ENCODE measurements around the gene TEX51. TPM values are rescaled to one million over a fixed set of nuclear protein-coding genes. Genes with fewer than 3 reads are reported as not detected.

Gene TEX51
- total RNA-seq, 2 donors from 2014 or later: 1.3 TPM; not detected in 1

- DNase-seq (ENCODE audit: low spot score): no peak
- WGBS: 76% methylated on average over 1 of the region's 1 CpG
- Histone ChIP-seq H3K9me3 (no peaks in the 10 kb centered on the region), H3K27ac (no peak overlapping the region), H3K36me3 (no peaks in the 10 kb centered on the region), H3K4me3 (no peak overlapping the region), H3K27me3 (replicated peaks; ENCODE audit: insufficient read depth) (no peaks in the 10 kb centered on the region), H3K4me1 (replicated peaks) (no peaks in the 10 kb centered on the region)
- TF ChIP-seq POLR2A (IDR thresholded peaks at IDR 0.05) (no peak), CTCF (IDR thresholded peaks at IDR 0.05) (no peak), POLR2AphosphoS5 (IDR thresholded peaks at IDR 0.05) (no peak)
- intact Hi-C loops (cut with DNase I): no loop called here
Measured at GRCh38 chr2:126862730-126863129, 36.0 kb upstream of the TEX51 start.

- Histone ChIP-seq H3K9me3 (no peaks in the 10 kb centered on the region), H3K4me1 (replicated peaks) (no peaks in the 10 kb centered on the region), H3K4me3 (no peak overlapping the region), H3K27ac (no peak overlapping the region), H3K36me3 (no peaks in the 10 kb centered on the region), H3K27me3 (replicated peaks; ENCODE audit: insufficient read depth) (no peaks in the 10 kb centered on the region)
- 55% methylated on average over 5 of the region's 5 CpGs for WGBS
- DNase-seq (ENCODE audit: low spot score): no peak
- intact Hi-C loops (cut with DNase I): no loop called here
- TF ChIP-seq POLR2AphosphoS5 (IDR thresholded peaks at IDR 0.05) (no peak), CTCF (IDR thresholded peaks at IDR 0.05) (no peak)
Measured at GRCh38 chr2:126863336-126864015, 35.2 kb upstream of the TEX51 start.

- Histone ChIP-seq H3K4me1 (replicated peaks) (no peaks in the 10 kb centered on the region), H3K36me3 (no peaks in the 10 kb centered on the region), H3K4me3 (no peak overlapping the region), H3K9me3 (no peaks in the 10 kb centered on the region), H3K27me3 (replicated peaks; ENCODE audit: insufficient read depth) (no peaks in the 10 kb centered on the region), H3K27ac (no peak overlapping the region)
- no peak for TF ChIP-seq POLR2A (IDR thresholded peaks at IDR 0.05)
- TF ChIP-seq CTCF (IDR thresholded peaks at IDR 0.05): no peak
- TF ChIP-seq POLR2AphosphoS5 (IDR thresholded peaks at IDR 0.05): no peak
- WGBS: 63% methylated on average over 3 of the region's 3 CpGs
- intact Hi-C loops (cut with DNase I): no loop called here
- no peak for DNase-seq (ENCODE audit: low spot score)
Measured at GRCh38 chr2:126864861-126865260, 33.8 kb upstream of the TEX51 start.

GRCh38 chr2:126866451-126866850 lies 32.2 kb upstream of the TEX51 start:
- DNase-seq (ENCODE audit: low spot score): no peak
- WGBS: 93% methylated on average over 4 of the region's 4 CpGs

More at GRCh38 chr2:126866451-126866850, 32.2 kb upstream of the TEX51 start:
- Histone ChIP-seq H3K9me3 (no peaks in the 10 kb centered on the region), H3K27me3 (replicated peaks; ENCODE audit: insufficient read depth) (no peaks in the 10 kb centered on the region), H3K4me3 (no peak overlapping the region), H3K27ac (no peak overlapping the region), H3K36me3 (no peaks in the 10 kb centered on the region), H3K4me1 (replicated peaks) (no peaks in the 10 kb centered on the region)
- intact Hi-C loops (cut with DNase I): no loop called here
- TF ChIP-seq POLR2AphosphoS5 (IDR thresholded peaks at IDR 0.05) (no peak), POLR2A (IDR thresholded peaks at IDR 0.05) (no peak), CTCF (IDR thresholded peaks at IDR 0.05) (no peak)

All from prostate gland (tissue), 2 donors.